ENCODE results near the gene SLC6A17.

Gene SLC6A17

DNA sequence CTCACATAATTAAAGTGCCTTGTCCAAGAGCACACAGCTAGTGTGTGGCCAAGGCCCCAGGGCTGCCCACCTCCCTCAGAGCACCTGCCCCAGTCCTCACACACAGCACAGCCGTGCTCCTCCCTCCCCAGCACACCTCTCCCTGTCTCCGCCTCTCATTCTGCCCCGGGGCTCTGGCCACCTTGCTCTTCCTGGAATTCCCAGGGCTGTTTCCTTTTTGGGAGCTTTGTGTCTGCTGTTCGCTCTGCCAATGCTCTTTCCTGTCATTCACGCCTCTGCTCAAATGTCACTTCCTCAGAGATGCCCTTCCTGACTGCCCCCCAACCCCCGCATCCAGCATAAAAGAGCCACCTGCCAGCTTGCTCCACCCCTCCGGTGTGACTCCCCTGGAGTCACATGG lies 13.3 kb downstream of the SLC6A17 start:
- Histone ChIP-seq H3K4me1 (ENCODE audit: insufficient read depth, low read length, poor library complexity, severe bottlenecking) (no peaks in the 10 kb centered on the region), H3K9ac (ENCODE audit: low read depth, low read length, poor library complexity, severe bottlenecking) (no peak overlapping the region), H3K79me2 (ENCODE audit: insufficient read depth, low read length) (no peaks in the 10 kb centered on the region), H2AFZ (ENCODE audit: low read length) (no peak overlapping the region), H3K9me3 (ENCODE audit: insufficient read depth, low read depth, low read length) (no peaks in the 10 kb centered on the region), H3F3A (ENCODE audit: low read depth) (no peaks in the 10 kb centered on the region), H4K20me1 (ENCODE audit: insufficient read depth, low read length, poor library complexity, severe bottlenecking) (no peaks in the 10 kb centered on the region), H3K36me3 (ENCODE audit: insufficient read depth, low read length) (no peaks in the 10 kb centered on the region), H3K4me3 (ENCODE audit: low read length, poor library complexity, severe bottlenecking) (no peak overlapping the region), H3K27me3 (ENCODE audit: insufficient read depth, low read length, poor library complexity, severe bottlenecking) (no peaks in the 10 kb centered on the region), H3K9me2 (replicated peaks; ENCODE audit: low read depth, low read length) (no peaks in the 10 kb centered on the region), H3K4me2 (ENCODE audit: low read depth, low read length, poor library complexity, severe bottlenecking) (no peak overlapping the region)
- TF ChIP-seq EZH2phosphoT487 (IDR thresholded peaks at IDR 0.05; ENCODE audit: borderline replicate concordance): no peak
- TF ChIP-seq, protein P1, sequence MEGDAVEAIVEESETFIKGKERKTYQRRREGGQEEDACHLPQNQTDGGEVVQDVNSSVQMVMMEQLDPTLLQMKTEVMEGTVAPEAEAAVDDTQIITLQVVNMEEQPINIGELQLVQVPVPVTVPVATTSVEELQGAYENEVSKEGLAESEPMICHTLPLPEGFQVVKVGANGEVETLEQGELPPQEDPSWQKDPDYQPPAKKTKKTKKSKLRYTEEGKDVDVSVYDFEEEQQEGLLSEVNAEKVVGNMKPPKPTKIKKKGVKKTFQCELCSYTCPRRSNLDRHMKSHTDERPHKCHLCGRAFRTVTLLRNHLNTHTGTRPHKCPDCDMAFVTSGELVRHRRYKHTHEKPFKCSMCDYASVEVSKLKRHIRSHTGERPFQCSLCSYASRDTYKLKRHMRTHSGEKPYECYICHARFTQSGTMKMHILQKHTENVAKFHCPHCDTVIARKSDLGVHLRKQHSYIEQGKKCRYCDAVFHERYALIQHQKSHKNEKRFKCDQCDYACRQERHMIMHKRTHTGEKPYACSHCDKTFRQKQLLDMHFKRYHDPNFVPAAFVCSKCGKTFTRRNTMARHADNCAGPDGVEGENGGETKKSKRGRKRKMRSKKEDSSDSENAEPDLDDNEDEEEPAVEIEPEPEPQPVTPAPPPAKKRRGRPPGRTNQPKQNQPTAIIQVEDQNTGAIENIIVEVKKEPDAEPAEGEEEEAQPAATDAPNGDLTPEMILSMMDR (conservative IDR thresholded peaks at IDR 0.05; ENCODE audit: low read length): no peak

DNA sequence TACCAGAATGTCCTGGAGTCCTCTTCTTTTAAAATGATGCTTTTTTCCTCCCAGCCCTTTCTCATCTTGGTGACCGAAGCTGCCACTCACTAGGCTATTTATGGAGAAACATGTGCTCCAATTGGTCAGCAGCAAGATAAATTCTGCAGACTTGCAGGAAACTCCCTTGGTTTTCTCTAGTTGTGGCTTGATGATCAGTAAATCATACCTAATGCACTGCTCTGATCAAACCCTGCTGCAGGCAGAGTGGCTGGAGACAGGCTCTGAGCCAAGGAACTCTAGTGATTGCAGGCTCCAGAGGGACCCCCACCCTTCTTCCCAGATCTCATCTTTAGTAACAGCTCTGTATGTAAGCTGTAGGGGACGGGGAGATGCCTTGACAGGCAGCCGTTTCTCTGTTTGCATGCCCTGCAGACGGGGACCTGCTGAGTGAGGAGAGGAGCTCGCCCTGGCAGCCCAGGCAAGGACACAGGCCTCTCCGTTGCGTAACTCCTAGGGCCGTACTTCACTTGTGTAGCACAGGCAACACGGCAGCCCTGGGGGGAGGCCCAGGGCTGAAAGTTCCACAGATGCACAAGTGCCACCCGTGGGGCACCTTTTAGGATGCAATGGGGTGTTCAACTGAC lies 14.5 kb downstream of the SLC6A17 start:
- Histone ChIP-seq H3K9me2 (replicated peaks; ENCODE audit: low read depth, low read length) (no peaks in the 10 kb centered on the region), H3K4me3 (ENCODE audit: low read length, poor library complexity, severe bottlenecking) (no peak overlapping the region), H3K4me2 (ENCODE audit: low read depth, low read length, poor library complexity, severe bottlenecking) (no peak overlapping the region), H3K79me2 (ENCODE audit: insufficient read depth, low read length) (no peaks in the 10 kb centered on the region), H3K9me3 (ENCODE audit: insufficient read depth, low read depth, low read length) (no peaks in the 10 kb centered on the region), H4K20me1 (ENCODE audit: insufficient read depth, low read length, poor library complexity, severe bottlenecking) (no peaks in the 10 kb centered on the region), H2AFZ (ENCODE audit: low read length) (no peak overlapping the region), H3K9ac (ENCODE audit: low read depth, low read length, poor library complexity, severe bottlenecking) (no peak overlapping the region), H3K27me3 (ENCODE audit: insufficient read depth, low read length, poor library complexity, severe bottlenecking) (no peaks in the 10 kb centered on the region), H3F3A (ENCODE audit: low read depth) (no peaks in the 10 kb centered on the region), H3K4me1 (ENCODE audit: insufficient read depth, low read length, poor library complexity, severe bottlenecking) (no peaks in the 10 kb centered on the region), H3K36me3 (ENCODE audit: insufficient read depth, low read length) (no peaks in the 10 kb centered on the region)
- no peak for TF ChIP-seq EZH2phosphoT487 (IDR thresholded peaks at IDR 0.05; ENCODE audit: borderline replicate concordance)
- TF ChIP-seq, protein P1 (conservative IDR thresholded peaks at IDR 0.05; ENCODE audit: low read length): no peak

DNA sequence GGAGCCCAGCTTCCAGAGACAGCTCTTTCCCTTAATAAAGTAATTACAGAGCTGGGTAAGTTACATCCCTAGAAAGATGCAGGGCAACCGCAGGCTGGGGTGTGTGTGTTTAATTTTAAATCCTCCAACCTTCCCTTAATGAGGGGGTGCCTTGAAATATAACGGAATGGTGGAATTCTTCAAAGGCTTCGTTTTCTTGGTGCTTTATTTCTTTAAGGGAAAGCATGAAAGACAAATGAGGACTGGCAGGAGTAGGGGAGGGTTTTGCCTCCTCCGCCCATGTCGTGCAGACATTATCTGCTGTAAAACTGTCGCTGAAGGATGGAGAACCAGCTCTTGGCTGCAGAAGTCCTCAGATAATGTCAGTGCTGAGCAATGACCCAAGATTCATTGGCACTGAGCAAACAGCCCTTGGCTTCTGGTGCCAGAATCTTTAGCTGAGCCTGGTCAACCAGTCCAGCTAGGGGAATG lies 15.5 kb downstream of the SLC6A17 start:
- H3K9me2 ChIP-seq (replicated peaks; ENCODE audit: low read depth, low read length): no peaks in the 10 kb centered on the region
- no peak overlapping the region for H3K4me2 ChIP-seq (ENCODE audit: low read depth, low read length, poor library complexity, severe bottlenecking)
- no peaks in the 10 kb centered on the region for H4K20me1 ChIP-seq (ENCODE audit: insufficient read depth, low read length, poor library complexity, severe bottlenecking)
- no peaks in the 10 kb centered on the region for H3K9me3 ChIP-seq (ENCODE audit: insufficient read depth, low read depth, low read length)
- no peaks in the 10 kb centered on the region for H3K79me2 ChIP-seq (ENCODE audit: insufficient read depth, low read length)
- H3K4me3 ChIP-seq (ENCODE audit: low read length, poor library complexity, severe bottlenecking): no peak overlapping the region
- no peaks in the 10 kb centered on the region for H3K27me3 ChIP-seq (ENCODE audit: insufficient read depth, low read length, poor library complexity, severe bottlenecking)
- TF ChIP-seq EZH2phosphoT487 (IDR thresholded peaks at IDR 0.05; ENCODE audit: borderline replicate concordance): no peak
- TF ChIP-seq, protein P1 (conservative IDR thresholded peaks at IDR 0.05; ENCODE audit: low read length): no peak
- no peak overlapping the region for H3K9ac ChIP-seq (ENCODE audit: low read depth, low read length, poor library complexity, severe bottlenecking)
- no peaks in the 10 kb centered on the region for H3K4me1 ChIP-seq (ENCODE audit: insufficient read depth, low read length, poor library complexity, severe bottlenecking)
- no peaks in the 10 kb centered on the region for H3F3A ChIP-seq (ENCODE audit: low read depth)
- no peak overlapping the region for H2AFZ ChIP-seq (ENCODE audit: low read length)
- no peaks in the 10 kb centered on the region for H3K36me3 ChIP-seq (ENCODE audit: insufficient read depth, low read length)
